Epithelial cell of proximal tubule (primary cell): ENCODE results near the gene MRPL43. TPM values are rescaled to one million over a fixed set of nuclear protein-coding genes. Genes with fewer than 3 reads are reported as not detected.
A peak's percentile ranks its signal among the peaks of the same experiment; 100 is the strongest.

Experiments used
- DNase-seq: peaks from one replicate; pipeline ENCODE4 v3.0.0-alpha.2; 2011; ENCODE audit warnings: low read depth
- H3K4me3 ChIP-seq: 2 replicates; pipeline ENCODE4 v1.5.1; 2011; ENCODE audit warnings: low read depth, mild to moderate bottlenecking, low read length
- CTCF ChIP-seq: conservative IDR thresholded peaks from 2 replicates; pipeline ENCODE4 v1.5.1; 2012; ENCODE audit warnings: low read depth, mild to moderate bottlenecking, low read length
- total RNA-seq: library from RNA; depleted of rRNA; stranded (reverse); fragments of >200 nt; gene quantifications from 2 replicates; pipeline ENCODE4 v1.2.3, GENCODE V29; 2015

The MRPL43 gene
- total RNA-seq, 1 donor from 2014 or later, result 99.6 TPM

- H3K4me3 ChIP-seq, result peak overlapping the region; percentile 93
- DNase-seq, result no peak
- TF ChIP-seq CTCF, result peak; percentile 88
Measured at GRCh38 chr10:100997360-100998182, 10.3 kb upstream of the MRPL43 start.

GRCh38 chr10:100996678-100997359 lies 9.5 kb upstream of the MRPL43 start:
- peak overlapping the region; percentile 93 for H3K4me3 ChIP-seq
- DNase-seq, result no peak
- TF ChIP-seq CTCF, result no peak

GRCh38 chr10:100995181-100995580 lies 7.9 kb upstream of the MRPL43 start:
- no peak overlapping the region for H3K4me3 ChIP-seq
- no peak for TF ChIP-seq CTCF
- DNase-seq, result no peak

- no peak for DNase-seq
- TF ChIP-seq CTCF, result peak; percentile 84
- H3K4me3 ChIP-seq, result no peak overlapping the region
Measured at GRCh38 chr10:100993986-100994708, 6.8 kb upstream of the MRPL43 start.

- no peak for TF ChIP-seq CTCF
- DNase-seq, result no peak
- H3K4me3 ChIP-seq, result no peak overlapping the region
Measured at GRCh38 chr10:100989088-100989487, 1.8 kb upstream of the MRPL43 start.

GRCh38 chr10:100988166-100988565 lies 869 bp upstream of the MRPL43 start:
- TF ChIP-seq CTCF, result no peak
- DNase-seq, result no peak
- peak overlapping the region; percentile 99 for H3K4me3 ChIP-seq
